ENCODE data around the gene PKNOX2.

DNA sequence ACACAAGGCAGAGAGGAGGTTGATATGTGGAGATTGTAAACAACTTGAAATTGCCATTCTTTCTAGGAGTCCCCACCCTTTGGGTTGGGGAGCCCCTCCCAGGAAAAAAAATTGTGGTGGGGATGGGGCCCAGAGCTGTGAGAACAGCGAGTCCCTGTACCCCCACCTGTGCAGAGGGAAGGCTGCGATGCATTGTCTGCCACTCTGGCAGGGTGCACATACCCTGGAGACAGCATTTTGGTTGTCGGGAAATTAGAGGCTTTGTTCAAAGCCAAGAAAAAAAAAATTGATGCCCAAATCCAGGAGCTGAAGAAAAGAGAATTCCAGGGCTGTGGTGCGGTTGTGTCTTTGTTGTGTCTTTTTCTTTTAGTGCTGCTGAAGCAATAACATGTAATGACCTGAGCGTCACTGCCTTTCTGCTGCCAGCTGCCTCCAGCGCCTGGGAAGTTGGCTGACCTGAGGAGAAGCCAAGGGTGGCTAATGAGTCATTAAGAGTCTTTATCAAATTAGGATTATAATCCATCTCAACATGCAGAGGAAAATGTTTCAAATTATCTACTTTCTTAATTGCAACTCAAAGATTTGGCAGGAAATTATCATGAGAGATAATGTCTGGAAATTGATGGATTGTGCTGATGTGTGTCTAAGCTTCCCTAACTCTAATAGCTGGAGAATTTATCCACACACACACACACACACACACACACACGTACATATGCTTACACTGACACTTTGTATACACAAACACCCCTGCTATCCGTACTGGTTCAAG is 8.0 kb upstream of the PKNOX2 start:
- TF ChIP-seq, protein P1, sequence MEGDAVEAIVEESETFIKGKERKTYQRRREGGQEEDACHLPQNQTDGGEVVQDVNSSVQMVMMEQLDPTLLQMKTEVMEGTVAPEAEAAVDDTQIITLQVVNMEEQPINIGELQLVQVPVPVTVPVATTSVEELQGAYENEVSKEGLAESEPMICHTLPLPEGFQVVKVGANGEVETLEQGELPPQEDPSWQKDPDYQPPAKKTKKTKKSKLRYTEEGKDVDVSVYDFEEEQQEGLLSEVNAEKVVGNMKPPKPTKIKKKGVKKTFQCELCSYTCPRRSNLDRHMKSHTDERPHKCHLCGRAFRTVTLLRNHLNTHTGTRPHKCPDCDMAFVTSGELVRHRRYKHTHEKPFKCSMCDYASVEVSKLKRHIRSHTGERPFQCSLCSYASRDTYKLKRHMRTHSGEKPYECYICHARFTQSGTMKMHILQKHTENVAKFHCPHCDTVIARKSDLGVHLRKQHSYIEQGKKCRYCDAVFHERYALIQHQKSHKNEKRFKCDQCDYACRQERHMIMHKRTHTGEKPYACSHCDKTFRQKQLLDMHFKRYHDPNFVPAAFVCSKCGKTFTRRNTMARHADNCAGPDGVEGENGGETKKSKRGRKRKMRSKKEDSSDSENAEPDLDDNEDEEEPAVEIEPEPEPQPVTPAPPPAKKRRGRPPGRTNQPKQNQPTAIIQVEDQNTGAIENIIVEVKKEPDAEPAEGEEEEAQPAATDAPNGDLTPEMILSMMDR (conservative IDR thresholded peaks at IDR 0.05 in 1 of 2, IDR thresholded peaks at IDR 0.05 in 1 of 2; ENCODE audit: extremely low read depth in 1 of 2, insufficient read depth in 1 of 2, low read depth in 1 of 2, low read length in 2 of 2) = no peak
- TF ChIP-seq EZH2 (IDR thresholded peaks at IDR 0.05; ENCODE audit: borderline replicate concordance, low read length) = no peak
